GM19193 (cell line): ENCODE measurements around the gene AUTS2.

ENCODE experiments used
- POLR2A ChIP-seq: IDR thresholded peaks from 4 replicates; pipeline ENCODE4 v1.6.1; 2011; ENCODE audit not compliant: insufficient read depth, insufficient read length; ENCODE audit errors: extremely low read depth

AUTS2 gene

GRCh38 chr7:70313687-70314086 lies 715.4 kb downstream of the AUTS2 start:
- no peak for TF ChIP-seq POLR2A

GRCh38 chr7:70314221-70314620 lies 715.9 kb downstream of the AUTS2 start:
- no peak for TF ChIP-seq POLR2A

- TF ChIP-seq POLR2A, result no peak
These were observed 718.5 kb downstream of the AUTS2 start for GRCh38 chr7:70316745-70317144.

GRCh38 chr7:70317356-70317755 lies 719.1 kb downstream of the AUTS2 start:
- no peak for TF ChIP-seq POLR2A

GRCh38 chr7:70318511-70318910 lies 720.2 kb downstream of the AUTS2 start:
- no peak for TF ChIP-seq POLR2A

GRCh38 chr7:70319057-70319456 lies 720.8 kb downstream of the AUTS2 start:
- no peak for TF ChIP-seq POLR2A

GRCh38 chr7:70321016-70321590 lies 722.8 kb downstream of the AUTS2 start:
- TF ChIP-seq POLR2A, result no peak

- TF ChIP-seq POLR2A, result no peak
These were observed 724.6 kb downstream of the AUTS2 start for GRCh38 chr7:70322856-70323255.

GRCh38 chr7:70325509-70326101 lies 727.3 kb downstream of the AUTS2 start:
- TF ChIP-seq POLR2A, result no peak

GRCh38 chr7:70334295-70334694 lies 736.0 kb downstream of the AUTS2 start:
- no peak for TF ChIP-seq POLR2A

- TF ChIP-seq POLR2A, result no peak
These were observed 736.6 kb downstream of the AUTS2 start for GRCh38 chr7:70334871-70335270.

GRCh38 chr7:70336536-70336935 lies 738.3 kb downstream of the AUTS2 start:
- no peak for TF ChIP-seq POLR2A

- no peak for TF ChIP-seq POLR2A
These were observed 739.7 kb downstream of the AUTS2 start for GRCh38 chr7:70338015-70338414.

GRCh38 chr7:70340236-70340635 lies 742.0 kb downstream of the AUTS2 start:
- TF ChIP-seq POLR2A, result no peak

GRCh38 chr7:70341446-70341845 lies 743.2 kb downstream of the AUTS2 start:
- no peak for TF ChIP-seq POLR2A

- no peak for TF ChIP-seq POLR2A
These were observed 745.2 kb downstream of the AUTS2 start for GRCh38 chr7:70343519-70343918.

GRCh38 chr7:70344726-70345125 lies 746.5 kb downstream of the AUTS2 start:
- TF ChIP-seq POLR2A, result no peak
